ENCODE data around the gene NR5A1.

NR5A1 gene

DNA sequence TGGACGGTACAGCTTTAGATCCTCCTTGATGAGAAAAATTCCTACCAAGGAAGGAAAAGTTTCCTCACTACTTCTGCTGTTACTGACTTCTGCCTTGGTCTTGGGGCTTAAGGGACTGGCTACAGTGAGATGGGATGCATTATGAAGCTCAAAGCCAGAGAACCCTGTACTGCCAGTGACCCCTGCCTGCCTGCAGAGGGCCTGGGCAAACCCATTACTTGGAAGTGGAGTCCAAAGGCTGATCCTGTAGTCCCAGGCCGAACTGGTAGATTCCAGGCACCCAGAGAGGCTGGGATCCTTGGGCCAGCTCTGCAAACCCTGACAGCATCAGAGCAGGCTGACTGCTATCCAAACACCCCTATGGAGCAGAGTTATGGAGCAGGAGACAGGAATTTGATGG is 25.7 kb upstream of the NR5A1 start:
- Histone ChIP-seq H3K79me2 (ENCODE audit: control insufficient read depth, insufficient read depth, low read length) (no peaks in the 10 kb centered on the region), H4K8ac (ENCODE audit: low read depth, low read length) (no peak overlapping the region), H3K4me2 (ENCODE audit: low read length) (no peak overlapping the region), H2BK5ac (ENCODE audit: low read length) (no peak overlapping the region), H4K5ac (ENCODE audit: low read length) (no peak overlapping the region), H3K18ac (ENCODE audit: low read length) (no peak overlapping the region), H3K27me3 (ENCODE audit: insufficient read depth, low read length, poor library complexity) (no peaks in the 10 kb centered on the region), H3K4me3 (ENCODE audit: low read length) (no peak overlapping the region), H3K9ac (ENCODE audit: low read length) (no peak overlapping the region), H2BK15ac (replicated peaks; ENCODE audit: low read depth) (no peak overlapping the region), H3K23ac (ENCODE audit: low read length) (no peak overlapping the region), H3K56ac (ENCODE audit: low read length) (no peak overlapping the region), H3K27ac (ENCODE audit: low read depth, low read length) (no peak overlapping the region), H3K36me3 (ENCODE audit: control insufficient read depth, insufficient read depth, low read length) (peaks cover 4% of the 10 kb centered on the region), H2AK5ac (ENCODE audit: low read length) (no peak overlapping the region), H3K4me1 (ENCODE audit: control insufficient read depth, low read depth, low read length) (no peaks in the 10 kb centered on the region), H2BK120ac (ENCODE audit: low read depth, low read length) (no peak overlapping the region), H3K4ac (ENCODE audit: low read depth, low read length) (no peak overlapping the region), H3K79me1 (ENCODE audit: low read length) (no peaks in the 10 kb centered on the region)
- no peak for DNase-seq
- no CpG with 5 or more reads among the region's 2 CpGs for WGBS (ENCODE audit: extremely low coverage, insufficient coverage, low lambda C conversion rate)

DNA sequence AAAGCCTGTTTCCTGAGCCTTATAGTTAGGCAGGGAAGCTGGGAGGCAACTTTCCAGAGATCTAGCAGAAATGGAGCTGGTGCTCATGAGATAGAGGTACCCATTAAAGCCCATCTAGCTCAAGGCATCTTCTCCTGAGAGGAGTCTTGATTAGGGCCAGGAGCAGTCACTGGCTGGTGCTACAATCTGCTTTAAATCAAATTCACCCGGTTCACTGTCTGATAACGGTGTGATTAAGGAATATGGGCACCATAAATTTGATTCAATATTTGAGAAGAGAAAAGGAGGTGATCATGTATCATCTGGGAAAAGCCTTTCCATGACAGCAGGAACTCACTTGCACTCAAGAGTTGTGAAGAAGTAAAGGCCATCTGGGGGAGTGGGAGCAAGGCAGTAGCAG is 23.9 kb upstream of the NR5A1 start:
- no peak overlapping the region for H2BK120ac ChIP-seq (ENCODE audit: low read depth, low read length)
- WGBS (ENCODE audit: extremely low coverage, insufficient coverage, low lambda C conversion rate) = no CpG with 5 or more reads among the region's 2 CpGs
- no peak overlapping the region for H2BK5ac ChIP-seq (ENCODE audit: low read length)
- no peaks in the 10 kb centered on the region for H3K79me2 ChIP-seq (ENCODE audit: control insufficient read depth, insufficient read depth, low read length)
- H4K5ac ChIP-seq (ENCODE audit: low read length) = no peak overlapping the region
- H3K36me3 ChIP-seq (ENCODE audit: control insufficient read depth, insufficient read depth, low read length) = peaks cover 8% of the 10 kb centered on the region
- no peaks in the 10 kb centered on the region for H3K27me3 ChIP-seq (ENCODE audit: insufficient read depth, low read length, poor library complexity)
- DNase-seq = no peak
- no peak overlapping the region for H3K23ac ChIP-seq (ENCODE audit: low read length)
- H3K4me3 ChIP-seq (ENCODE audit: low read length) = no peak overlapping the region
- H3K79me1 ChIP-seq (ENCODE audit: low read length) = no peaks in the 10 kb centered on the region
- H3K4me2 ChIP-seq (ENCODE audit: low read length) = no peak overlapping the region
- H3K18ac ChIP-seq (ENCODE audit: low read length) = no peak overlapping the region
- no peaks in the 10 kb centered on the region for H3K4me1 ChIP-seq (ENCODE audit: control insufficient read depth, low read depth, low read length)
- H3K4ac ChIP-seq (ENCODE audit: low read depth, low read length) = no peak overlapping the region
- no peak overlapping the region for H4K8ac ChIP-seq (ENCODE audit: low read depth, low read length)
- no peak overlapping the region for H3K9ac ChIP-seq (ENCODE audit: low read length)
- H3K56ac ChIP-seq (ENCODE audit: low read length) = no peak overlapping the region
- no peak overlapping the region for H2BK15ac ChIP-seq (replicated peaks; ENCODE audit: low read depth)
- H3K27ac ChIP-seq (ENCODE audit: low read depth, low read length) = no peak overlapping the region
- no peak overlapping the region for H2AK5ac ChIP-seq (ENCODE audit: low read length)

DNA sequence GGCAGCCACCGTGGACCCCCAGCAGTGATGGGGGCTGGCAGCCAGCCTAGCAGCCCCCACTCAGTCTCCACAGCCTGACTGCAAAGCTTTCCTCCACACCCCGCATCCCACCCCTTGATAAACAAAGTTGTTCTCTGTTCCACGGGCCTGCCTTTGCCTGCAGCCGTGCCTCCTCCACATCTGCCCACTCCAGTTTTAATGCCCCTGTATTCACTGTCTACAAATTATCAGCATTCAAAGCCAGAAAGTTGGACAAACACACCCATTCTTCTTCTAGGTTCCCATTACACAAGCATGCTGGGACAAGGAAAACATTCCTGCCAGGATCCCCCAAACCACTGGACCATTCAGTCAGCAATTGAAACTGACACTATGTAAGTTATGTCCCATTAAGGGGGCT is 23.0 kb upstream of the NR5A1 start:
- Histone ChIP-seq H2BK120ac (ENCODE audit: low read depth, low read length) (no peak overlapping the region), H3K79me2 (ENCODE audit: control insufficient read depth, insufficient read depth, low read length) (no peaks in the 10 kb centered on the region), H3K4me3 (ENCODE audit: low read length) (no peak overlapping the region), H2AK5ac (ENCODE audit: low read length) (no peak overlapping the region), H3K36me3 (ENCODE audit: control insufficient read depth, insufficient read depth, low read length) (peaks cover 4% of the 10 kb centered on the region), H3K27me3 (ENCODE audit: insufficient read depth, low read length, poor library complexity) (no peaks in the 10 kb centered on the region), H2BK5ac (ENCODE audit: low read length) (no peak overlapping the region), H4K8ac (ENCODE audit: low read depth, low read length) (no peak overlapping the region), H3K23ac (ENCODE audit: low read length) (no peak overlapping the region), H4K5ac (ENCODE audit: low read length) (no peak overlapping the region), H3K9ac (ENCODE audit: low read length) (no peak overlapping the region), H3K56ac (ENCODE audit: low read length) (no peak overlapping the region), H2BK15ac (replicated peaks; ENCODE audit: low read depth) (no peak overlapping the region), H3K4me2 (ENCODE audit: low read length) (no peak overlapping the region), H3K27ac (ENCODE audit: low read depth, low read length) (no peak overlapping the region), H3K18ac (ENCODE audit: low read length) (no peak overlapping the region), H3K79me1 (ENCODE audit: low read length) (no peaks in the 10 kb centered on the region), H3K4me1 (ENCODE audit: control insufficient read depth, low read depth, low read length) (no peaks in the 10 kb centered on the region), H3K4ac (ENCODE audit: low read depth, low read length) (no peak overlapping the region)
- WGBS (ENCODE audit: extremely low coverage, insufficient coverage, low lambda C conversion rate) = no CpG with 5 or more reads among the region's 4 CpGs
- no peak for DNase-seq

DNA sequence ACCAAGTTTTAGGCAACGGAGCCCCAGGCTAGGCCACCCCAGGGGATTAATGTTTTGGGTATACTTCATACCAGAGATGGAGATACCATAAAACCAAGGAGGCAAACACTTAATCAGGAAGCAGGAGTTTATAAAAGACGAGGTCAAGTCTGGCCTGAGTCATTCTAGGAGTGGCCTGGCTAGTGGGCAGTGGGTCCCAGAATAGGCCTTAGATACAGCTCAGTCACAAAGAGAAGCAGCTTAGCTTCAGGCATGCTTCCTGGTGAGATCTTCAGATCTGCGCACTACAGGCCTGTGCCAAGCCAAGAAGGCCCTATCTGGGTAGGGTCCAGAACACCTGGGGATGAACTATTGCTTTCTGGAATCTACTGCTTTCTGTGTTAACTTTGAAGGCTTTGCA is 20.6 kb upstream of the NR5A1 start:
- H3K23ac ChIP-seq (ENCODE audit: low read length) = no peak overlapping the region
- no peak overlapping the region for H3K56ac ChIP-seq (ENCODE audit: low read length)
- no peak for DNase-seq
- no peak overlapping the region for H2BK120ac ChIP-seq (ENCODE audit: low read depth, low read length)
- H3K79me1 ChIP-seq (ENCODE audit: low read length) = no peaks in the 10 kb centered on the region
- no peak overlapping the region for H3K4ac ChIP-seq (ENCODE audit: low read depth, low read length)
- no peak overlapping the region for H2BK5ac ChIP-seq (ENCODE audit: low read length)
- no peak overlapping the region for H3K9ac ChIP-seq (ENCODE audit: low read length)
- no peak overlapping the region for H4K5ac ChIP-seq (ENCODE audit: low read length)
- no peak overlapping the region for H2BK15ac ChIP-seq (replicated peaks; ENCODE audit: low read depth)
- peaks cover 4% of the 10 kb centered on the region for H3K36me3 ChIP-seq (ENCODE audit: control insufficient read depth, insufficient read depth, low read length)
- no peaks in the 10 kb centered on the region for H3K27me3 ChIP-seq (ENCODE audit: insufficient read depth, low read length, poor library complexity)
- no peaks in the 10 kb centered on the region for H3K4me1 ChIP-seq (ENCODE audit: control insufficient read depth, low read depth, low read length)
- WGBS (ENCODE audit: extremely low coverage, insufficient coverage, low lambda C conversion rate) = no CpG with 5 or more reads among the region's 3 CpGs
- H4K8ac ChIP-seq (ENCODE audit: low read depth, low read length) = no peak overlapping the region
- H3K27ac ChIP-seq (ENCODE audit: low read depth, low read length) = no peak overlapping the region
- H3K18ac ChIP-seq (ENCODE audit: low read length) = no peak overlapping the region
- H2AK5ac ChIP-seq (ENCODE audit: low read length) = no peak overlapping the region
- H3K79me2 ChIP-seq (ENCODE audit: control insufficient read depth, insufficient read depth, low read length) = no peaks in the 10 kb centered on the region
- no peak overlapping the region for H3K4me2 ChIP-seq (ENCODE audit: low read length)
- H3K4me3 ChIP-seq (ENCODE audit: low read length) = no peak overlapping the region

DNA sequence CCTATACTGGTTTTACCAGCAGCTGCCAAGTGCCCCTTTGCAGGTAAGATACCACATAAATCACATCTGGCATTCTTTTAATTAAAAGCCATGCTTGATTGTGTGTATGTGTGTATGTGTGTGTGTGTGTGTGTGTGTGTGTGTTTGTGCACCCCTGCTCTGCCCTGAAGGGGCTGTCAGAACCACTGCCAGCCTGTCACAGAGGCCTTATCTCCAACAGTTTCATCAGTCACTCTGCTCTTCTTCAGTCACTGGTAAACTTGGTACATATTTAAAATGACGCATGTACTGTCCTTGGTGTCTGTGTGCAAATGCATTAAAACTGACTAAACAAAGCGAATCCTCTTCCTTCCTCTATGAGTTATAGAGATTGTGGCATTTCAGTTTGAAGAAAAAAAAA is 19.0 kb upstream of the NR5A1 start:
- H2BK5ac ChIP-seq (ENCODE audit: low read length) = no peak overlapping the region
- H3K27ac ChIP-seq (ENCODE audit: low read depth, low read length) = no peak overlapping the region
- WGBS (ENCODE audit: extremely low coverage, insufficient coverage, low lambda C conversion rate) = no CpG with 5 or more reads among the region's 2 CpGs
- H3K4me2 ChIP-seq (ENCODE audit: low read length) = no peak overlapping the region
- no peaks in the 10 kb centered on the region for H3K4me1 ChIP-seq (ENCODE audit: control insufficient read depth, low read depth, low read length)
- DNase-seq = no peak
- H2AK5ac ChIP-seq (ENCODE audit: low read length) = no peak overlapping the region
- H4K5ac ChIP-seq (ENCODE audit: low read length) = no peak overlapping the region
- no peak overlapping the region for H4K8ac ChIP-seq (ENCODE audit: low read depth, low read length)
- no peaks in the 10 kb centered on the region for H3K27me3 ChIP-seq (ENCODE audit: insufficient read depth, low read length, poor library complexity)
- no peak overlapping the region for H2BK15ac ChIP-seq (replicated peaks; ENCODE audit: low read depth)
- H3K56ac ChIP-seq (ENCODE audit: low read length) = no peak overlapping the region
- H3K4me3 ChIP-seq (ENCODE audit: low read length) = no peak overlapping the region
- no peak overlapping the region for H3K4ac ChIP-seq (ENCODE audit: low read depth, low read length)
- H3K79me2 ChIP-seq (ENCODE audit: control insufficient read depth, insufficient read depth, low read length) = no peaks in the 10 kb centered on the region
- no peak overlapping the region for H3K9ac ChIP-seq (ENCODE audit: low read length)
- no peak overlapping the region for H3K23ac ChIP-seq (ENCODE audit: low read length)
- no peak overlapping the region for H3K18ac ChIP-seq (ENCODE audit: low read length)
- no peak overlapping the region for H2BK120ac ChIP-seq (ENCODE audit: low read depth, low read length)
- peaks cover 4% of the 10 kb centered on the region for H3K36me3 ChIP-seq (ENCODE audit: control insufficient read depth, insufficient read depth, low read length)
- H3K79me1 ChIP-seq (ENCODE audit: low read length) = no peaks in the 10 kb centered on the region

Measured in mesendoderm (in vitro differentiated cells).